HG03064 (cell line): Measurements from ENCODE around the gene EFCAB10.
"Not testable (repeated sequence)": the region's sequence is repeated elsewhere in the genome, so short reads cannot be mapped to it uniquely, and the experiment has no call there.

Experiments used
- ATAC-seq: cut with Tn5 transposase; IDR thresholded peaks from one replicate; pipeline ENCODE4 v1.9.1; 2021; ENCODE audit warnings: low read depth; ENCODE audit not compliant: unreplicated experiment

Gene EFCAB10

GRCh38 chr7:105531792-105532671 lies 49.3 kb downstream of the EFCAB10 start, which contains the start of gene RINT1:
Gene RINT1 (plus strand): TSS chr7:105532201. CDS start chr7:105532316, 115 bp downstream.
- ATAC-seq, result peak; percentile 88

- ATAC-seq, result no peak
Measured at GRCh38 chr7:105530546-105530945, 50.7 kb downstream of the EFCAB10 start.

GRCh38 chr7:105530126-105530525 lies 51.2 kb downstream of the EFCAB10 start:
- no peak for ATAC-seq

GRCh38 chr7:105527737-105528136 lies 53.6 kb downstream of the EFCAB10 start:
- ATAC-seq, result not testable (repeated sequence)

- no peak for ATAC-seq
Measured at GRCh38 chr7:105524840-105525239, 56.5 kb downstream of the EFCAB10 start.

GRCh38 chr7:105524423-105524822 lies 56.9 kb downstream of the EFCAB10 start:
- not testable (repeated sequence) for ATAC-seq

- peak; percentile 89 for ATAC-seq
Measured at GRCh38 chr7:105521717-105522463, 59.4 kb downstream of the EFCAB10 start, which contains the start of gene PUS7. Gene PUS7 (minus strand): TSS chr7:105522271. CDS start chr7:105508512, 13,759 bp downstream.

GRCh38 chr7:105521027-105521716 lies 60.1 kb downstream of the EFCAB10 start:
- ATAC-seq, result peak; percentile 29

GRCh38 chr7:105520620-105521019 lies 60.7 kb downstream of the EFCAB10 start:
- not testable (repeated sequence) for ATAC-seq

GRCh38 chr7:105519353-105519752 lies 61.9 kb downstream of the EFCAB10 start:
- ATAC-seq, result no peak

- not testable (repeated sequence) for ATAC-seq
Measured at GRCh38 chr7:105515610-105516009, 65.7 kb downstream of the EFCAB10 start.
